Gastrocnemius medialis (tissue), 4 donors: ENCODE results near the gene ATP5PB.

Experiments used
- CTCF ChIP-seq, 5 experiments: fragments of 450-650 bp in 3 of 5; fragments of 200-600 bp in 2 of 5; sonication (generic) in 2 of 5; IDR thresholded peaks in 4 of 5; conservative IDR thresholded peaks in 1 of 5; 1 replicate in 4 of 5; 2 replicates in 1 of 5; pipeline ENCODE4 v1.5.1; 2016 to 2019; ENCODE audit warnings: antibody characterized with exemption in 5 of 5, mild to moderate bottlenecking in 3 of 5, moderate library complexity in 3 of 5
- POLR2A ChIP-seq, 2 donors: fragments of 450-650 bp; IDR thresholded peaks; one replicate each; pipeline ENCODE4 v1.6.1; 2017; ENCODE audit warnings: antibody characterized with exemption in 2 of 2, mild to moderate bottlenecking in 2 of 2, moderate library complexity in 2 of 2

GRCh38 chr1:111436726-111437125, 12.5 kb upstream of the ATP5PB start:
- TF ChIP-seq CTCF (IDR thresholded peaks at IDR 0.05 in 4 of 5, conservative IDR thresholded peaks at IDR 0.05 in 1 of 5), result no peak
- TF ChIP-seq POLR2A (IDR thresholded peaks at IDR 0.05), result no peak
